Sciatic nerve (tissue), 2 donors: ENCODE data around the gene KIFC3. TPM values are rescaled to one million over a fixed set of nuclear protein-coding genes. Genes with fewer than 3 reads are reported as not detected.
A peak's percentile ranks its signal among the peaks of the same experiment; 100 is the strongest.
"Not testable (repeated sequence)": the region's sequence is repeated elsewhere in the genome, so short reads cannot be mapped to it uniquely, and the experiment has no call there.

ENCODE experiments used
- ATAC-seq: fragments of 200-7000 bp; cut with Tn5 transposase; one replicate; pipeline ENCODE4 v1.9.1; 2020; ENCODE audit warnings: mild to moderate bottlenecking, moderate library complexity
- DNase-seq: peaks from one replicate; pipeline ENCODE4 v3.0.0-alpha.2; 2020; ENCODE audit warnings: low spot score
- intact Hi-C: fragments of 100-400 bp; cut with DNase I; formaldehyde crosslinking; loops from one replicate; pipeline ENCODE4 v1.14.2; 2022
- total RNA-seq: library from RNA; stranded (reverse); fragmentation: NEBNext Ultra II Directional; extraction: Animal tissue kit (Norgen Biotek cat#: 25700); gene quantifications from one replicate; pipeline ENCODE4 v1.2.1, GENCODE V29; 2021
- donor health status: DM: no; HTN: no; CAD: no.
- donor health status: DM: no; HTN: no; CAD: no.

Gene KIFC3
- total RNA-seq, 1 donor from 2014 or later: 94.3 TPM

- ATAC-seq: no peak
- no peak for DNase-seq
- intact Hi-C loops: loop anchor here (10.0 kb wide), 1 partner anchor 56 kb away; no protein-coding TSS in a partner anchor
Observed at GRCh38 chr16:57808589-57809228, 6.4 kb upstream of the KIFC3 start.

DNA sequence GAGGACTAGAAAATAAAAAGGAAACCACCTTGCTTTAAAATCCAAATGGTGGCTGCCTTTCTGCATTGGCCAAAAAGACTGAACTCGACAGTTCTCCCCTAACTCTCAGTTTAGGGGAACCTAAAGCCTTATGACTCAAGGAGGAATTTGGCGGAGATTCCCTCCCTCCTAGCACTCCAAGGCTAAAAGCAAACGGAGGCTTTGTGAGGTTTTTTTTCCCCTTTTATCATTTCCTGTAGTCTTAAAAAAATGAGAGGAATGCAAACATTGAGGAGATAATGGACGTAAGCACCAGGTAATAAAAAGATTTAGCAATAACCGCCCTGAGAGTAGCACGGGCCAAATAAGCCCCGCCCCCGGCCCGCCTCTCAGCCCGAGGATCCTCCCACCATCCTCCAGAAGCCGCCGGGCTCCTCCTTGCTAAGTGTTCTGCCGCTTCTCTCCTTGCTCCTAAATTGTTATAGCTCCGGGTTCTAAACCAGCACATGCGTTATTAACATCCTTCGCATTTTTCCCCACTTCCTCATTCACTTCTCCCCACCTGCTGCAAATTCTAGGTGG lies 5.8 kb upstream of the KIFC3 start:
- intact Hi-C loops: loop anchor here (10.0 kb wide), 1 partner anchor 57 kb away; no protein-coding TSS in a partner anchor
- DNase-seq (peak; percentile 84), ATAC-seq (peak; percentile 90)

GRCh38 chr16:57807252-57807967 lies 5.1 kb upstream of the KIFC3 start:
- intact Hi-C loops: loop anchor here (10.0 kb wide), 1 partner anchor 57 kb away; no protein-coding TSS in a partner anchor
- ATAC-seq: no peak

DNA sequence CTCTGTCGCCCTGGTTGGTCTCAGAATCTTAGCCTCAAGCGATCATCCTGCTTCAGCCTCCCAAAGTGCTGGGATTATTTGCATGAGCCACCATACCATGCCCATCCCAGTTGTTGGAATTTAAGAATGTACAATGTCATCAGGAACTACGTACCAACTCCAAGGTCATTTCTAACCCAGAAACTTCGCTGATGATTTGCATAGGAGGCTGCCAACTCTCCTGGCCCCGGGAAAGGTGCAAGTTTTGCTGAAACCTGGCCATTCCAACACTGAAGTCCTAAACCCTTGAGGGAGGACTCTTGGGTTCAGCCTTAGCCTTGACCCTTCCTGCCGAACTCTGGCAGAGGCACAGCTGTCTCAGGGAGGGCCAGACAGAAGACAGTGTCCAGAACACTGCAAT lies 2.9 kb upstream of the KIFC3 start:
- DNase-seq: no peak

More at GRCh38 chr16:57807252-57807967, 5.1 kb upstream of the KIFC3 start:
- DNase-seq: no peak

GRCh38 chr16:57804111-57804837 lies 2.0 kb upstream of the KIFC3 start:
- intact Hi-C loops: loop anchor here (10.0 kb wide), 1 partner anchor 61 kb away; no protein-coding TSS in a partner anchor
- ATAC-seq (no peak), DNase-seq (no peak)

More for the DNA sequence above, 2.9 kb upstream of the KIFC3 start:
- ATAC-seq: no peak
- intact Hi-C loops: loop anchor here (10.0 kb wide), 1 partner anchor 60 kb away; no protein-coding TSS in a partner anchor

DNA sequence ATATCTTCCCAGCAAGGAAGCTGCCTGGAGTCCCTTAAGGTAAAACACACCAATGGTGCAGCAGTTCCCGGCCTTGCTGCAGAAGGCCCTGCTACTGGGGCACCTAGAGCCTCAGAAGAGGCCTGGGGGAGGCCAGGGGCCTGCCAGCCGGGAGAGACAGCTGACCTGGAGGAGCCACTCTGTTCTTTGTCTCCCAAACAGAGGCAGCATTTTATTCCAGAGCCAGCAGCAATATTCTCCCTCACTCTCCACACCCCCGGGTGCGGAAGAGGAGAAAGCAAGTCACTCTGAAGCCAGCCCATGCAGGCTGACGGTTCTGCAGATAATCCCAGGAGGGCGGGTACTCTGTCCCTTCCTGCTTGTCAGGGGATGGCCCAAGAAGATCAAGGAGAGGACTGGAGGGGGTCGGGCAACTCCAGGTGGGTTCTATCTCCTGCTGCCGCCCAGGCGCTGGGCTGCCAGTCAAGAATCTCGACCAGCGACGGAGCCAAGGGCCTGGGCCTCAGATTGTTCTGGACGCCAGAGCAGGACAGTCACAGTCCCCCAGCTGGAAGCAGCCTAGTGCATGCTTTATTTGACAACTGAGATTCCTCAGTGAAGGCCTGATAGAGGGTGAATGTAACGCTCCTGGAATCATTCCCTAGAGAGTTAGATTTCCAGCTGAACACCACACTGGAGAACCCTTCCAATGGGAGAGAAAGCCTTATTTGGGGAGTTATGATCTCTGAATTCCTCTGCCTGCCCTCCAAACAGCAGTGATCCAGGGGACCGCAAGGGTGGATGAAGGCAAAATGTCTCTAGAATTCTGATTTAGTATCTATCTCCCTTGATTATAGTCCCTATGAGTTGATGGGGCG lies 1.1 kb upstream of the KIFC3 start:
- intact Hi-C loops: loop anchor here (10.0 kb wide), 1 partner anchor 61 kb away; no protein-coding TSS in a partner anchor
- no peak for DNase-seq
- ATAC-seq: peak; percentile 51

GRCh38 chr16:57801809-57802340 lies 416 bp downstream of the KIFC3 start:
- DNase-seq: peak; percentile 77
- peak; percentile 26 for ATAC-seq
- intact Hi-C loops: loop anchor here (10.0 kb wide), 1 partner anchor 63 kb away; no protein-coding TSS in a partner anchor

GRCh38 chr16:57801098-57801808 lies 1.0 kb downstream of the KIFC3 start:
- DNase-seq: no peak
- peak; percentile 4 for ATAC-seq
- intact Hi-C loops: loop anchor here (10.0 kb wide), 1 partner anchor 64 kb away; no protein-coding TSS in a partner anchor

DNA sequence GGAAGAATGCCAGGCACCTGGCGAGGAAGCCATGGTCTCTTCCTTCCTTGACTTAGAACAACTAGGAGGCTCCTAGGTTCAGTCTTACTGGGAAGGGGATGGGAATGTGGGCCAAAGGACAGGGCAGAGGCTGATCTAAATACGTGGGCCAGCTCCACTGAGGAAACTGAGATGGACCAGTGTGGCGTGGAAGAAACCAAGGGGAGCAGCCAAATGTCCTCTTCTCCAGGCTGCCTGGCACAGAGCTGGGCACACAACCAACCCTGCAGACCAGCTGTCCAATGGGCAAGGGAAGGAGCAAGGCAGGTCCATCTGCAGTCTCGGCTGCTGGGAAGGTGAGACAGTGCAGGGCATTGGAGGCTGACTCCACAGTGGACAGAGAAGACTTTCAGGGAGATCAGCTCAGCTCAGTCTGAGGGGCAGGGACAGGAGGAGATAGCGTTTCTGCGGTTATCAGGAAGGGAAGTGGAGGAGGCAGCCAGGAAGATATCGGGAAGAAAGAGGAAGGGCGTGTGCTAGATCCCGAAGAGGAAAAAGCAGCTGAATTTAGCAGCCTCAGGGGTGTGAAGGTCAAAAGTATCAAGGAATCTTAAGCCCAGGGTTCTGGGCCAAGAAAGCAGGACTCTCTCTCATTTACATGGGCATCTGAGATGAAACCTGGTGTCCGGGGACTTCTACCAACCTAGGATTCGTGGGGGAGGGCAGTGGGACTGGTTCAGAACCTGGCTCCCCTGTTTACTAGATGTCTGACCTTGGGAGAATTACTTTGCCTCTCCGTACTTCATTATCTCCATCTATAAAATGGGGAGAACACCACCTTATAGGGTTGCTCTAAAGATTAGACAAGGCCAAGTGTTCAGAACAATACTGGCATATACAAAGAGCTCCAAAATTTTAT lies 1.8 kb downstream of the KIFC3 start:
- DNase-seq (no peak), ATAC-seq (no peak)
- intact Hi-C loops: loop anchor here (10.0 kb wide), 1 partner anchor 64 kb away; no protein-coding TSS in a partner anchor

- DNase-seq (no peak), ATAC-seq (no peak)
- intact Hi-C loops: loop anchor here (10.0 kb wide), 1 partner anchor 65 kb away; no protein-coding TSS in a partner anchor
Observed at GRCh38 chr16:57799600-57800199, 2.6 kb downstream of the KIFC3 start.

- intact Hi-C loops: no loop called here
- ATAC-seq (no peak), DNase-seq (no peak)
Observed at GRCh38 chr16:57798953-57799599, 3.2 kb downstream of the KIFC3 start.

- ATAC-seq (no peak), DNase-seq (no peak)
- intact Hi-C loops: no loop called here
Observed at GRCh38 chr16:57798267-57798810, 4.0 kb downstream of the KIFC3 start.

GRCh38 chr16:57797526-57798266 lies 4.6 kb downstream of the KIFC3 start:
- ATAC-seq: no peak
- no peak for DNase-seq
- intact Hi-C loops: no loop called here

- ATAC-seq (no peak), DNase-seq (no peak)
- intact Hi-C loops: no loop called here
Observed at GRCh38 chr16:57797216-57797525, 5.1 kb downstream of the KIFC3 start.

DNA sequence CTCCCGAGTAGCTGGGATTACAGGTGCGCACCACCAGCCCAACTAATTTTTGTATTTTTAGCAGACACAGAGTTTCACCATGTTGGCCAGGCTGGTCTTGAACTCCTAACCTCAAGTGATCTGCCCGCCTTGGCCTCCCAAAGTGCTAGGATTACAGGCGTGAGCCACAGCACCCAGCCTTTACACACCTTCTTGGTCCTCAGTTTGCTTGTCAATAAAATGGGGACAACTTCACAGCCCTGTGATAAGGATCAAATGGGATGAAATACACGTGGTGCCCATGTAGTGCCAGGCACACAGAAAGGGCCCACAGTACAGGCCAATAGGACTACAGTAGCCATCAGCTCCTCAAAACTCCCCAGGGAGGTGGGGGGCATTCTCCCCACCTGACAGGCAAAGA lies 6.3 kb downstream of the KIFC3 start:
- DNase-seq, intact Hi-C loops, ATAC-seq: not testable (repeated sequence)
